GM12872 (cell line): Measurements from ENCODE around the gene OR52E8.

Experiments
- CTCF ChIP-seq: IDR thresholded peaks from 3 replicates; pipeline ENCODE4 v1.5.1; 2011; ENCODE audit warnings: low read depth, mild to moderate bottlenecking, low read length, moderate library complexity; ENCODE audit not compliant: insufficient read depth

Gene OR52E8

GRCh38 chr11:5857590-5857989 is at the start of gene OR52E8:
OR52E8 (minus strand) TSS chr11:5857690; CDS start chr11:5857690, 0 bp downstream.
- no peak for TF ChIP-seq CTCF

- TF ChIP-seq CTCF: no peak
Observed at GRCh38 chr11:5899534-5899933, 42.0 kb upstream of the OR52E8 start.

DNA sequence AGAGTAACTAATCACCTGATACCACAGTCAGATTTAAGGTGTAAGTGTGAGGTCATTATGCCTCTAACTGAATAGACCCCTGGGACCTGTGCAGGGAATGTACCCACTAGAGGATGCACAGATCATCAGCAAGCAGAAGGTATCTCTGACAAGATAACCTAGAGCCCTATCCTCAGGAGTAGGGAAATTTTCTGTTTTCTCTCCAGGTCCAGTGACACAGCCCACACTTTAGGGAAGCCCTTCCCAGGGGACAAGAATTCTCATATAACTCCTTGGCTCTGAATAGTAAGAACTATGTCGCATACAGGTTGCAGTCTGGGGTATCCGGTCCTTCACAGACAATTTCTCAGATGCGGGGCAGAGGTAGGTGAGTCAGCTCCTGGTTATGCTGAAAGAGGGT is 35.4 kb upstream of the OR52E8 start, which contains the start of gene OR52E5:
Gene OR52E5, plus strand, starts transcription at position 301 of the 400 bp plus-strand sequence. CDS start 7,569 bp downstream, outside the sequence.
- no peak for TF ChIP-seq CTCF

GRCh38 chr11:5891216-5891800 is 33.8 kb upstream of the OR52E8 start:
- TF ChIP-seq CTCF: peak; percentile 24

DNA sequence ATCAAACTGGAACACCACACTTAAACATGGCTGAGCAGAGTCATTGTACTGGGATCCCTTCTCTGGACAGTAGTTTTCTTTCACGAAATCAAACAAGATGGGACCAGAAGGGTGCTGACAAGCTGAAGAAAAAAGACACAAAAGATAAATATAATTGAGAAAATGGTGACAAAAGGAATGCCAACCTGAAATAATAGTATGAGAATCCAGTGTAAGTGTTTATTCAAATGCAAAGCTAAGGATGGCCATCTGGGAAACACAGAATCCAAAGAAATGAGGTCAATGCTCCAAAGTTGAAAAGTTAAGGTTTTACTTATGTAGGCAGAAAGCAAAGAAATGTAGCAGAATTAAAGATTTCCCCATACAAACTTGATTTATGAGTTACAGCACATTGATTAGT is 30.2 kb upstream of the OR52E8 start:
- TF ChIP-seq CTCF: no peak

DNA sequence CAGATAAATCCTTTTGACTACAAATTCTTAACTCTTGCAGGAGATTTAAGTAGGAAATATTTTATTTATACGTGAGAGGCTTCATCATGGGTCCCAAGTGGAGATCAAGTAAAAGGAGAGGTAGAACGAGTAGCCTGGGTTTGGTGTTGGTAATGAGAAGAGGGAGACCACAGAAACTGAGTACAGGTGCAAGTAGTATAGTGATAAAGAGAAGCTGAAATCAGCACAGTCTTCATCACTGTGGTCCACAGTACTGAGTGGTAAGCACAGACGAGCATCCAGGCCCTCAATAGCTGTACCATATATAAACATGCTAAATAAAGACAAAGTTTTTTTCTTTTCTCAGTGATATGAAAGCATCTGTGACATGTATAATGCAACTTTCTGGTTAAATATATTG is 29.7 kb upstream of the OR52E8 start:
- no peak for TF ChIP-seq CTCF

- no peak for TF ChIP-seq CTCF
Observed at GRCh38 chr11:5881756-5882155, 24.3 kb upstream of the OR52E8 start.

DNA sequence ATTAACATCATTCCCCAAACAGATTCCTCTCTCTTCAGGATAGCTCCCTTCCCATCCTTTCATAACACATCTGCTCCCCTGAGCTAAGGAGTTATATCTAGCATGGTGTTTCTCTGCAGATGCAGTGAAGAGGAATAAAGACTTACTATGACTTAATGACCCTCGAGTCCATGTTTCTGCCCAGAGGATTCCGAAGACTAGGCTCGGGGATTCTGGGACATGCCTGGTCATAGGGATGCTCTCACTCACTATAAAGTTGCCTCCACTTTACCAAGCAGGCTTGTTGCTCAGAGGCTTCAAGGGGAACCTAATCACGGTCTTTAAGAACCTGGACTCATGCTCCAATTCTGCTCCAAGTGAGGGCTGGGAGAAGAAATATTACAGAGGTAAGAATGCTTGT is 22.8 kb upstream of the OR52E8 start, which contains the start of gene OR52E4:
Gene OR52E4, plus strand, starts transcription at position 301 of the 400 bp plus-strand sequence. CDS start 3,664 bp downstream, outside the sequence.
- TF ChIP-seq CTCF: no peak
